T-helper 1 cell (primary cell): ENCODE measurements around the gene PHB1.
"Not testable (repeated sequence)": the region's sequence is repeated elsewhere in the genome, so short reads cannot be mapped to it uniquely, and the experiment has no call there.

Source experiments
- DNase-seq, 5 donors: peaks; one replicate each; pipeline ENCODE4 v3.0.0-alpha.2; 2012 to 2020

The PHB1 gene

GRCh38 chr17:49439673-49440571 is 25.2 kb upstream of the PHB1 start:
- no peak for DNase-seq

DNA sequence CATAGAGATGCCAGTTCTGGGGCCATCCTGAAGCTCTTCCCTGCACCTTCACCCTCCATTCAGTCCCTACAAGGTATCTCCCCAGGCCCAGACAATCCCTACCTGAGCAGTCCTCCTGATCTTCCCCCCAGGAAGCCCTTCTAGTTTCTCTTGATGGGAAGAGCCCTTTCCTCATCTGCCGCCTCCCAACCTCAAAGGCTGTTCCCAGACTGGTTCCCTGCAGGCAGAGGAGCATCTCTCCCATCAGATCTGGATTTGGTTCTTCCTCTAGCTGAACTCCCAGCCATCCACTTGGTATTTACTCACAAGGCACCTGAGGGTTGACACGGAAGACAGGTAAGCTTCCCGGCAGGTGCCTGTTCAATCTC is 24.6 kb upstream of the PHB1 start:
- DNase-seq, result no peak

GRCh38 chr17:49438436-49439278 is 24.0 kb upstream of the PHB1 start:
- DNase-seq, result no peak

GRCh38 chr17:49437696-49438435 is 23.2 kb upstream of the PHB1 start:
- DNase-seq, result no peak

DNA sequence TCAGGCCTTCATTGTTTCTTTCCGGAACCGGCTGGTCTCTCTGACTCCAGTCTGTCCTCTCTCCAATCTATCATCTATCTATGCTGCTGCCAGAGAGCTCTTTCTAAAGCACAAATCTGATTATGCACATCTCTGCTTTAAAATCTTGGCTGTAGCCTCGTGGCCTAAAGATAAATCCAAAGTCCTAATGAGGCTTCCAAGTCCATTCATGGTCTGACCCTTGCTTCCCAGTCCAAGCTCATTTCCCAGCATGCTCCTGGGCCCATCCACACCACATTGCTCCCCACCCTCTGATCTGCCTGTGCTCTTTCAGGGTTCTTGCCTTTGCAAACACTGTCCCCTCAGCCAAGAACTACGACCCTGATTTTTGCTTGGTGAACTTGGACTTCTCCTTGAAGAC is 21.5 kb upstream of the PHB1 start:
- no peak for DNase-seq

DNA sequence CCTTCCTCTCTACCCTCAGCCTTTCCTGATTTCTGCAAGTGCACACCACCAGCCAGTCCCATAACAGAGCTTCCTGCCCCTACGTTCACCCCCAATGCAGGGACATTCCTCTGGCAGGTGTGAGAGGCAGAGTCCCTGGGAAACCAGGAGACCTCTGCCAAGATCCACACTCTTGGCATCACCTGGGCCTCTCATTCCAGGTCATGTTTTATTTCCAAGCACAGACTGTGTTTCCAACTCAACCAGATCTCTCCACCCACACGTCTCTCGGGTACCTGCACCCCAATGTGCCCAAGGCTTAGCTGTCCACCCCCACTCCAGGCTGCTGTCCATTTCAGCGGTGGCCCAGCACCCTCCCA is 21.0 kb upstream of the PHB1 start:
- no peak for DNase-seq

DNA sequence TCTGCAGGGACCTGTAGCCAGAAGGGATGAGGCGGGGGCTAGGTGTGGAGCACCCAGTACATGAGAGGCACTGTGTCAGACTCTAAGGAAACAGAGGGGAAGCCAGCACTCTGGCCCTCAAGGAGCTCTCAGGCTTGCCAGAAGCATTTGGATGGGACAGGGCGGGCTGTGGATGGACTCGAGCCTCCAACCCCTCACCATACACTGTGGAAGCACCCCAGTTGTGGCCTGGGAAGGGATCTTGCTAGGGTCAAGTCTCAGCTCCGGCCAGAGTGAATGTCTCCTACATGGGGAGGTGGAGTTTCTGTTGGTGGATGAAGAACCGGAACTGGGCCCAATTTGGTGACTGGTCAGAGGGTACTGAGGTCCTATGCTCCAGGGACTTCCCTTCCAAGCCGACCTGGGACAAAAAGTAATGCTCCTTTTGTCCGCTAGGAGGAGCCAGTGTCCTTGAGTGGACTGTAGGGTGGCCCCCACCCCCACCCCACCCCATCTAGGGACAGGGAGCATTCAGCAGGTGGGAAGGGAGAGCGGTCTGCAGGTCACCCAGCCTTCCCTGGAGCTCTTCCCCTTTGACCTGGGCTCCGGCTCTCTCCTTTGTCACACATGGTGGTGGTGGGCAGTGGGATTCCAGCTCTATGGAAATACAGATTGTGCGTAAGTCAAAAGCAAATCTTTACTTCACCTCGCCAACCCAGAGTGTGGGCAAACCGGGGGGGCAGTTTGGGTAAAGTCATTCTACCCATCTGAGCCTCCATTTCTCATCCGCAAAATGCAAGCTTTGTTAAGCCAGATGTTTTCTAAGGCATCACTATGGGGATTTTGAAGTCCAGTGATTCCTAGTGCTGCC is 20.4 kb upstream of the PHB1 start:
- peak in 3 of 5 donors; percentile 21 to 28 (median 28) for DNase-seq

DNA sequence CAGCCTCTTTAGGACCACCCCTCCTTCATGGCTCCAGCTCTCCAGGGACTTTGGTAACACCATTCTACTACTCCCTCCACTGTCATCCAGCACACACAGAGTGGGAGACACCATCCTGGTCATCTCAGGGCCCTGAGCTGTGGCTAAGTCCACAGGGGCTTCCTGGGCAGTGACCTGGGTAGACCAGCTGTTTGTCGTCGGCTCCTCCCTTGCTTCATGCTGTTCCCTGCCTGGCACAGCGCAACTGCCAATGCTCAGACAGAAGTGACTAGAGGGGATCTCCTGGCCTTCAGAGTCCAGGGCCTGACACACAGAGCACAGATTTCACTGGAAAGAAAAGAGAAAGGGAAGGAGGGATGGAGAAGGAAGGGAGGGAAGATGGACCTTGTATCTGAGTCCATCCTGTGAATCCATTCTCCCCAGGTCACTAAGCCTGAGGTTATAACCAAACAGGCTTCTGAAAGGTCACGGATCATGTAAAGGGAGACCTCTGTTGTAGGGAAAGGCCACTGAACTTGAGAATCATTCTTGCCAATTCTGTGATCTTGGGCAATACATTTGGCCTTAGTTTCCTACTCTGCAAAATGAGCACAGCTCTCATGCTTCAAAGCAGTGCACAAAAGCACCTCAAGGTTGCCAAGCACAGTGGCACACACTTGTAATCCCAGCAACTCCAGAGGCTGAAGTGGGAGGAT is 18.5 kb upstream of the PHB1 start:
- DNase-seq, result no peak

GRCh38 chr17:49431743-49432142 is 17.1 kb upstream of the PHB1 start:
- DNase-seq, result no peak

DNA sequence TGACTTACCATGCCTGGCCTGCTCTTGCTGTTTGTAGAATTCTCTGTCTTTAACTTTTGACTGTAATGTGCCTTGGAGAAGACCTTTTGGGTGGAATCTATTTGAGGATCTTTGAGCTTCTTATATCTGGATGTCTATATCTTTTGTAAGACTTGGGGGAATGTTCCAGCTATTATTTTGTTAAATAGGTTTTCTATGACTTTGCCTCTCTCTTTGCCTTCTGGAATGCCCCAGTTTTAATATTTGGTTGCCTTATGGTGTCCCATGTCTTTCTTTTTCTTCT is 10.3 kb upstream of the PHB1 start:
- no peak for DNase-seq

DNA sequence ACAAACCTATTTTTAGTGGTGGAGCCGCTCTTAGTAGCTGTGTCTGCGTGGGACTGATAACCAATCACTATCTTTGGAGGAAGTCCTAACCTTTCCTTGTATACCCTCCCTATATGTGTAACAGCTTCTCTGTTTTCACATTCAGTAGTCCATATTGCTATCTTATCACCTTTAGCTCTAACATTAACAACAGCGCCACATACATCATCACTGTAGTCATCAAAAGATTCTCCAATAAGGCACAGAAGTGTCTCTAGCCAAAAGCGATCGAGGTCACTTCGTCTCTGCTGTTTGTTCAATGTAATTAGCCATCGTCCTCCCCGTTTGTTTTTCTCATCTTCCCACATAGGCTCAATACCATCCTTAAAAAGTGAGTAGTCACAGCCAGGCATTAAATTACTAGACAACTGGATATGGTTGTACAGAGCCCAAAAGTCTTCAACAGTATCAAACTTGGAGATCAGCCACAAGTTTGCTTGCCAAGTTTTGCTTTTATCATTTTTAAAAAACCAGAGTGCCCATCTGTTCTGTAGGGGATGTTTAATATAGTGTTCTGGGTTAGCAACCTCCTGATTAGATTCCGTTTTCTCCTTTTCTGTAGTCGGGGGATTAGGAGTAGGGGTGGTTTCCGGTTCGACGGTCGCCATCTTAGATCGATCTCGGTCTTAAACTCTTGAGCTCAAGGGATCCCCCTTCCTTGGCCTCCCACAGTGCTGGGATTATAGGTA is 9.8 kb upstream of the PHB1 start:
- DNase-seq, result not testable (repeated sequence)

GRCh38 chr17:49422714-49423113 is 8.0 kb upstream of the PHB1 start:
- no peak for DNase-seq

DNA sequence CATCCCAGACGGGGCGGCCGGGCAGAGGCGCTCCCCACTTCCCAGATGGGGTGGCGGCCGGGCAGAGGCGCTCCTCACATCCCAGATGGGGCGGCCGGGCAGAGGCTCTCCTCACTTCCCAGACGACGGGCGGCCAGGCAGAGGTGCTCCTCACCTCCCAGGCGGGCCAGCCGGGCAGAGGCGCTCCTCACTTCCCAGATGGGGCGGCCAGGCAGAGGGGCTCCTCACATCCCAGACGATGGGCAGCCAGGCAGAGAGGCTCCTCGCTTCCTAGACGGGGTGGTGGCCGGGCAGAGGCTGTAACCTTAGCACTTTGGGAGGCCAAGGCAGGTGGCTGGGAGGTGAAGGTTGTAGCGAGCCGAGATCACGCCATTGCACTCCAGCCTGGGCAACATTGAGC is 5.1 kb upstream of the PHB1 start:
- DNase-seq, result not testable (repeated sequence)

DNA sequence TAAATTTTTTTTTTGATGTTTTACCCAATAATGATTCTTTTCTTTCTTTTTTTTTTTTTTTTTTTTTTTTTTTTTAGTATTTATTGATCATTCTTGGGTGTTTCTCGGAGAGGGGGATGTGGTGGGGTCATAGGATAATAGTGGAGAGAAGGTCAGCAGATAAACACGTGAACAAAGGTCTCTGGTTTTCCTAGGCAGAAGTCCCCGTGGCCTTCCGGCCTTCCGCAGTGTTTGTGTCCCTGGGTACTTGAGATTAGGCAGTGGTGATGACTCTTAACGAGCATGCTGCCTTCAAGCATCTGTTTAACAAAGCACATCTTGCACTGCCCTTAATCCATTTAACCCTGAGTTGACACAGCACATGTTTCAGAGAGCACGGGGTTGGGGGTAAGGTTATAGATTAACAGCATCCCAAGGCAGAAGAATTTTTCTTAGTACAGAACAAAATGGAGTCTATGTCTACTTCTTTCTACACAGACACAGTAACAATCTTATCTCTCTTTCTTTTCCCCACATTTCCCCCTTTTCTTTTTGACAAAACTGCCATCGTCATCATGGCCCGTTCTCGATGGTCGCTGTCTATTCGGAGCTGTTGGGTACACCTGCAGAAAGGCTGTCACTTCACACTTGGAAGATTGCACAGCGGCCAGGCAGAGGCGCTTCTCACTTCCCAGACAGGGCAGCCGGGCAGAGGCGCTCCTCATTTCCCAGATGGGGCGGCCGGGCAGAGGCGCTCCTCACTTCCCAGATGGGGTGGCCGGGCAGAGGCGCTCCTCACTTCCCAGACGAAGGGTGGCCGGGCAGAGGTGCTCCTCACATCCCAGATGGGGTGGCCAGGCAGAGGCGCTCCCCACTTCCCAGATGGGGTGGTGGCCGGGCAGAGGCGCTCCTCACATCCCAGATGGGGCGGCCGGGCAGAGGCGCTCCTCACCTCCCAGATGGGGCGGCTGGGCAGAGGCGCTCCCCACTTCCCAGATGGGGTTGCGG is 4.4 kb upstream of the PHB1 start:
- DNase-seq, result not testable (repeated sequence)

DNA sequence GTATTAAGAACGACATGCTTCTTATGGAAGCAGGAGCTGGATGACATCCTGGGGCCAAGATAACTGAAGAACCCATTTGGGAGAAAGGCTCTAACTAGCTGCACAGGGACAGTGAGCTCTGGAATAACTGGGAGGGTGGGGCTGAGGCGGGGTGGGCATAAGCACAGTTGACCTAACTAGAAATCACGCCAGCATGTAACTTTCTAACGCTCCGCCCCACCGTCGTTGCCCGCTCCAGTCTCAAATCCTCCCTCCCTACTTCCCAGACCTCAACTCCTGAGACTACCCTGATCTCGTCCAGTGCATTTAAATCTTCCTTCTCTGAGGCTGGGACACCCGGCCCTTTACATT is 436 bp downstream of the PHB1 start:
- no peak for DNase-seq

GRCh38 chr17:49409066-49409465 is 5.6 kb downstream of the PHB1 start:
- DNase-seq, result no peak

GRCh38 chr17:49407981-49408501 is 6.6 kb downstream of the PHB1 start:
- peak; percentile 55 to 76 (median 68) for DNase-seq

- no peak for DNase-seq
Observed at GRCh38 chr17:49407086-49407485, 7.6 kb downstream of the PHB1 start.

DNA sequence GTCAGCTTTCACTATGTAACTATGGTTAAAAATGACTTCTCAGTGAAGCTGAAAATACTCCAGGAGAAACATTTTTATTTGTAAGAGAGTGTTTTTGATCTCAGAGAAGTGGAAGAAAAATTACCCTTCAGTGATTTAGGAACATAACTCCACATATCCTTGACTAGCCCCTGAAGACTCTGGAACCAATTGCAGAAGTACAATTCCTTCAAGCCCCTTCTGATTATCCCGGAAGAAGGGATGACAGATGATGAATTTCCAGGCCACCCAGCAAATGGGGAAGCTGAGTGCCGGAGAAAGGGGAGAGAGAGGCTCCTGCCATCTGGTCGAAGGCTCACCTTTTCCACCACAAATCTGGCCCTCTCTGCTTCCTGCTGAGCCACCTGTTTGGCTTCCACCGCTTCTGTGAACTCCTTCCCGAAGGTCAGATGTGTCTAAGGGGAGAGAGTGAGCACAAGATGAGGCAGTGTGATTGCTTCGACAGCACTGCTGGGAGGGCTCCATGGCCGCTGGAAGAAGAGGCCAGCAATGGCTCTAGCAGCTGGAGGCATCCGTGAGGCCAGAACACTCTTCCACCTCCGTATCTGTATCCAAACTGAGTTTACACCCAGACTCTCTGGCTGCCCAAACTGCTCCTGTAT is 8.1 kb downstream of the PHB1 start:
- DNase-seq, result no peak
